HG03378 (cell line): Measurements from ENCODE around the gene AIFM3.

ENCODE experiments used
- ATAC-seq: cut with Tn5 transposase; IDR thresholded peaks from one replicate; pipeline ENCODE4 v1.9.1; 2021; ENCODE audit warnings: mild to moderate bottlenecking, moderate library complexity; ENCODE audit not compliant: unreplicated experiment

The AIFM3 gene

GRCh38 chr22:21022955-21023614, 56.0 kb downstream of the AIFM3 start:
- no peak for ATAC-seq

DNA sequence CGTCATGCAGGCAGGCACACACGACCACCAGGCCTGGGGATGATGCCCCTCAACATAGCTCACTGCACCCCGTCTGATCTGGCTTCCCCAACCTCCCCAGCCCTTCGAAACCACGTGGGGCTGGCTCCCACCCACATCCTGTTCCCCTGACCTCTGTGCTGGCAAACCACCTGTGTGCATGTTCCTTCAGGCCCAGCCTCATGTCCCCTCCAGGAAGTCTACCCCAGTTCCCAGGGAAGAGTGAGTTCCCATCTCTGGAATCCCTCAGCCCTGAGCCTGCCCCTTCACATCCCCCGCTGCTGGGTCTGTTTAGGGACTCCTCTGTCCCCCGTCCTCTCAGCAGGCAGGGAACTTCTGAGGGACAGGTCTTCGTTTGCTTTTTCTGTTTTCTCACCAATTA, 58.2 kb downstream of the AIFM3 start:
- ATAC-seq: no peak

DNA sequence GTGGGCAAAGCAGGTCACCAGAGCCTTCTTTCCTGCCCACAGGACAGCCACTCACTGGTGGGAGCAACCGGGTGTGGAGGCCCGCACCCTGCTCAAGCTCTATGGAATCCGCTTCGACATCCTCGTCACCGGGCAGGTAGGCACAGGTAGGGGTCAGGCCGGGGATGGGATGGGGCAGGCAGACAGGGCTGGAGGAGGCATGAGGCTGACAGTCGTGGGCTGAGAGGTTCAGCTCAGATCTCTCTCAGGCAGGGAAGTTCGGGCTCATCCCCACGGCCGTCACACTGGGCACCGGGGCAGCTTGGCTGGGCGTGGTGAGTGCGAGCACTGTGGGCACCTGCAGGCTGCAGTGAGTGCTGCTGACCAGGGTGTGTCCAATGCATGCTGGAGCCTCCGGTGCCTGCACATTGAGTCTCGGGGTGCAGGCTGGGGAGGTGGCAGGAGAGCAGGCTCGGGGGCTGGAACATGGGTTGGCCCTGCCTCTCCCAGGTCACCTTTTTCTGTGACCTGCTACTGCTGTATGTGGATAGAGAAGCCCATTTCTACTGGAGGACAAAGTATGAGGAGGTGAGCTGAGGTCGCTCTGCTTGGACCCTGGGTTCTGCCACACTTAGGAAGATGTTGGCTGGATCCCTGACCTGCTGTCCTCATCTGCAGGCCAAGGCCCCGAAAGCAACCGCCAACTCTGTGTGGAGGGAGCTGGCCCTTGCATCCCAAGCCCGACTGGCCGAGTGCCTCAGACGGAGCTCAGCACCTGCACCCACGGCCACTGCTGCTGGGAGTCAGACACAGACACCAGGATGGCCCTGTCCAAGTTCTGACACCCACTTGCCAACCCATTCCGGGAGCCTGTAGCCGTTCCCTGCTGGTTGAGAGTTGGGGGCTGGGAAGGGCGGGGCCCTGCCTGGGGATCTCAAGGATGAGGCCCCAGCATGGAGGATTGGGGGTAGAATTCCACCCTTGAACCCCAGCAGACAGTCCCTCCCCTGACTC, 59.0 kb downstream of the AIFM3 start:
- no peak for ATAC-seq

DNA sequence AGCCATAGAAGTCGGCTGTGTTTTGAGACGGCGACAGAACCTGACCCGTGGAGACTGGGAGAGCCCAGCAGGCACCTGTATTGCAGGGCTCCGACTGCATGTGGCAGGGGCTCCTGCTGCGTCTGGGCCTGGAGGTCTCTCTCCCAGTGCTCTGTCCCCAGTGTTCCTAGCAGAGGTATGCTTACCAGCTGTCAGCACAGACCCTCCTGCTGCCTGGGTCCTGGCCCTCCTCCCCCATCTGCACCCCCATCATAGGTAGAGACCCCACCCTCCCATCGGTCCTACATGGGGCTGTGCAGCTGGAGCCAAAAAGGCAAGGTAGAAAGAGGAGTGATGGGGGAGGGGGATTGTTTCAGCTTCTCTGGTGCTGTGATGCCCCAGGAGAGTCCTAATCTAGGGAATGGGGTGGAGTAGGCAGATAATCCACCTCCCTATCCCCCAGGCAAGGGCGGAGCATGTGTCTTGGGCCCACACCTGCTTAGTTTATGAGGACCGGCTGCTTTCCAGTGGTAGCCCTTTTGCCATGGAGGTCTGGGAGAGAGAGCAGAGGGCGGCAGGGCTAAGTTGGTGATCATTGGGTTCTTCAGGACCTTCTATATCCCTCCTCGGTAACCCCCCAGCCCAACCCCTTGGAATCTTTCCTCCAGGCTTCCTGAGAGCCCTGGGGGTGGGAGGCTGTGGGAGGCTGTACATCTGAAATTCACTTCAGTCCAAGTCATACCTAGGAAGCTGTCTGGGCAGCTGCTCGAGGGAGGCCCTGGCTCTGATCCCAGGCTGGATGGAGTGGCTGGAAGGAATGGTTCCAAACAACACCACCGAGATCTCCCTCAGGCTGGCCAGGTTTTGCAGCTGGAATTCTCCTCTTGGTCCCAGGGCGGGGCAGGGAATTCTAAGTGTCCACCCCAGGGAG, 60.0 kb downstream of the AIFM3 start:
- ATAC-seq: no peak

GRCh38 chr22:21028277-21029251, 61.5 kb downstream of the AIFM3 start:
- ATAC-seq: no peak

DNA sequence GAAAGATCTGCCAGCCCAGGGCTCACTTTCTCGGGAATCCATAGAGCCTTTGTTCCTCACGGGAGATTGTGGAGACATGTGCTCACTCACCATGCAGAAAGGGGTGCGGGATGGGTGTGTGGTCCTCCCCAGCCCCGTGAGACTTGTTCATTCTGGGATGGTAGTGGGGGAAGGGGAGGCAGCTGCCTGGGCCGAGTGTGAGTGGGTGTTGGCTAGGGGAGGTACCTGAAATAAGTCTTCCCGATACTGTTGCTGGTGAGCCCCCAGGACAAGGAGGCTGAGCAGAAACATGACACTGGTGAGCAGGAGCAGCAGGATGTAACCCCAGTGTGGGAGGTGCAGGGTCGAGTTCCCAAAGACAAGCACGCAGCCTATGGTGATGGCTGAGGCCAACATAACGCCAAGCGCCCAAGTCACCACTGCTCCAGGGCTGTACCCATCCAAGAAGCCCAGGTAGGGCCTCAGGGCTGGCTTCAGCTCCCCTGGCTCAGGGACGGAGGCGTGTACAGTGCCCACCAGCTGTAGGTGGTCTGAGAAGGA, 62.5 kb downstream of the AIFM3 start:
- ATAC-seq: no peak

- ATAC-seq: no peak
Observed at GRCh38 chr22:21030032-21030431, 63.0 kb downstream of the AIFM3 start.
